ENCODE results near the gene WDR49.

DNA sequence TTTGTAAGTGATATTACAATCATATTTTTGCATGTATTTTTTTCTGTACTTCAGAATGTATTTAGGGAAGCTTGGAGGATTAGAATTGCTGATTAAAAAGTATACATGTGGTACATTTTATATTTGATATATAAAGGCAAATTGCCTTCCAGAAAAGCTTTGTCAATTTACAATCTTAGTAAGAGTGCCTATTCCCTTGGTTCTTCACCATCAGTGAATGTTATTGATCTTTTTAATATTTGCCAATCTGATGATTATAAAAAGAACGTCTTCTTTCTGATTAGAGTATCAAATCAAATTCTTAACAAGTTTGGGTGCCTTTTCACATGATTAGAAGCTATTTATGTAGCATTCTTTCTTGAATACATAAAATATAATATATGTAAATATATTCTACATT lies 9.1 kb downstream of the WDR49 start:
- TF ChIP-seq, protein P1, sequence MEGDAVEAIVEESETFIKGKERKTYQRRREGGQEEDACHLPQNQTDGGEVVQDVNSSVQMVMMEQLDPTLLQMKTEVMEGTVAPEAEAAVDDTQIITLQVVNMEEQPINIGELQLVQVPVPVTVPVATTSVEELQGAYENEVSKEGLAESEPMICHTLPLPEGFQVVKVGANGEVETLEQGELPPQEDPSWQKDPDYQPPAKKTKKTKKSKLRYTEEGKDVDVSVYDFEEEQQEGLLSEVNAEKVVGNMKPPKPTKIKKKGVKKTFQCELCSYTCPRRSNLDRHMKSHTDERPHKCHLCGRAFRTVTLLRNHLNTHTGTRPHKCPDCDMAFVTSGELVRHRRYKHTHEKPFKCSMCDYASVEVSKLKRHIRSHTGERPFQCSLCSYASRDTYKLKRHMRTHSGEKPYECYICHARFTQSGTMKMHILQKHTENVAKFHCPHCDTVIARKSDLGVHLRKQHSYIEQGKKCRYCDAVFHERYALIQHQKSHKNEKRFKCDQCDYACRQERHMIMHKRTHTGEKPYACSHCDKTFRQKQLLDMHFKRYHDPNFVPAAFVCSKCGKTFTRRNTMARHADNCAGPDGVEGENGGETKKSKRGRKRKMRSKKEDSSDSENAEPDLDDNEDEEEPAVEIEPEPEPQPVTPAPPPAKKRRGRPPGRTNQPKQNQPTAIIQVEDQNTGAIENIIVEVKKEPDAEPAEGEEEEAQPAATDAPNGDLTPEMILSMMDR (IDR thresholded peaks at IDR 0.05 in 2 of 3, conservative IDR thresholded peaks at IDR 0.05 in 1 of 3; ENCODE audit: control insufficient read depth in 2 of 3, extremely low read depth in 1 of 3, insufficient read depth in 1 of 3, low read depth in 3 of 3, low read length in 3 of 3) = no peak
- TF ChIP-seq, protein P2, sequence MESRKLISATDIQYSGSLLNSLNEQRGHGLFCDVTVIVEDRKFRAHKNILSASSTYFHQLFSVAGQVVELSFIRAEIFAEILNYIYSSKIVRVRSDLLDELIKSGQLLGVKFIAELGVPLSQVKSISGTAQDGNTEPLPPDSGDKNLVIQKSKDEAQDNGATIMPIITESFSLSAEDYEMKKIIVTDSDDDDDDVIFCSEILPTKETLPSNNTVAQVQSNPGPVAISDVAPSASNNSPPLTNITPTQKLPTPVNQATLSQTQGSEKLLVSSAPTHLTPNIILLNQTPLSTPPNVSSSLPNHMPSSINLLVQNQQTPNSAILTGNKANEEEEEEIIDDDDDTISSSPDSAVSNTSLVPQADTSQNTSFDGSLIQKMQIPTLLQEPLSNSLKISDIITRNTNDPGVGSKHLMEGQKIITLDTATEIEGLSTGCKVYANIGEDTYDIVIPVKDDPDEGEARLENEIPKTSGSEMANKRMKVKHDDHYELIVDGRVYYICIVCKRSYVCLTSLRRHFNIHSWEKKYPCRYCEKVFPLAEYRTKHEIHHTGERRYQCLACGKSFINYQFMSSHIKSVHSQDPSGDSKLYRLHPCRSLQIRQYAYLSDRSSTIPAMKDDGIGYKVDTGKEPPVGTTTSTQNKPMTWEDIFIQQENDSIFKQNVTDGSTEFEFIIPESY (IDR thresholded peaks at IDR 0.05) = no peak
- no peak for TF ChIP-seq POLR2A (IDR thresholded peaks at IDR 0.05; ENCODE audit: low read depth, low read length)
- TF ChIP-seq, protein P3, sequence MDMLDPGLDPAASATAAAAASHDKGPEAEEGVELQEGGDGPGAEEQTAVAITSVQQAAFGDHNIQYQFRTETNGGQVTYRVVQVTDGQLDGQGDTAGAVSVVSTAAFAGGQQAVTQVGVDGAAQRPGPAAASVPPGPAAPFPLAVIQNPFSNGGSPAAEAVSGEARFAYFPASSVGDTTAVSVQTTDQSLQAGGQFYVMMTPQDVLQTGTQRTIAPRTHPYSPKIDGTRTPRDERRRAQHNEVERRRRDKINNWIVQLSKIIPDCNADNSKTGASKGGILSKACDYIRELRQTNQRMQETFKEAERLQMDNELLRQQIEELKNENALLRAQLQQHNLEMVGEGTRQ (IDR thresholded peaks at IDR 0.05; ENCODE audit: borderline replicate concordance, low read depth, low read length) = no peak
- TF ChIP-seq PML (IDR thresholded peaks at IDR 0.05; ENCODE audit: low read length) = no peak
- TF ChIP-seq ZNF217 (IDR thresholded peaks at IDR 0.05) = no peak
- TF ChIP-seq SRF (IDR thresholded peaks at IDR 0.05; ENCODE audit: low read depth in 2 of 2, low read length in 2 of 2) = no peak
- TF ChIP-seq, protein P4, sequence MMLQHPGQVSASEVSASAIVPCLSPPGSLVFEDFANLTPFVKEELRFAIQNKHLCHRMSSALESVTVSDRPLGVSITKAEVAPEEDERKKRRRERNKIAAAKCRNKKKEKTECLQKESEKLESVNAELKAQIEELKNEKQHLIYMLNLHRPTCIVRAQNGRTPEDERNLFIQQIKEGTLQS (IDR thresholded peaks at IDR 0.05; ENCODE audit: borderline replicate concordance, extremely low read depth, low read depth, low read length) = no peak
- no peak for TF ChIP-seq RCOR1 (conservative IDR thresholded peaks at IDR 0.05; ENCODE audit: low read depth, low read length)
- no peak for TF ChIP-seq MXI1 (IDR thresholded peaks at IDR 0.05; ENCODE audit: low read depth, low read length)
- TF ChIP-seq TCF3 (IDR thresholded peaks at IDR 0.05; ENCODE audit: borderline replicate concordance, insufficient read depth, low read depth, low read length) = no peak
- no peak for TF ChIP-seq ZSCAN29 (IDR thresholded peaks at IDR 0.05)
- no peak for TF ChIP-seq RBBP5 (conservative IDR thresholded peaks at IDR 0.05)
